ENCODE measurements around the gene PTGIS.

Gene PTGIS

GRCh38 chr20:49484180-49485140, 83.5 kb downstream of the PTGIS start:
- peak; percentile 87 for DNase-seq

DNA sequence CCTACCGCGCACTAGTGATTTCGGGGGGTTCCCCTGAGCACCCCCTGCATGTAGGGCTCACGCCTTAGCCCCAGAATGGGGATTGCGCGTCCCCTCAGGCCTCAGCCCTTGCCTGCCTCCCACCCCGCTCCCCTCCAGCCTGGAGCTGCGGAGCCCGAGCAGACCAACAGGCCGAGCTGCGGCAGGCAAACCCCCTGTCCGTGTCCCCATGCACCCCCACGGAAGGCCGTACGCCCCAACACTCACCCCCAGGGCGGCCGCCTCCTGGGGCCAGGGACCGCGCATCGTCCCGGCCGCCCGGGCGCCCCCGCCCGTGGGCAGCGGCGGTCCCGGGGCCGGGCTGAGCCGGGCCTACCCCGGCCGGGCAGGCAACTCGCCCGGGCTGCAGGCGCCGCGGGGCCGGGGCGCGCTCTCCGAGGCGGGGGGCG, 84.2 kb downstream of the PTGIS start:
- no peak for DNase-seq

GRCh38 chr20:49483018-49483695, 84.8 kb downstream of the PTGIS start:
- DNase-seq: no peak

- DNase-seq: no peak
Observed at GRCh38 chr20:49482621-49483017, 85.3 kb downstream of the PTGIS start, which contains the start of gene KCNB1. Gene KCNB1, minus strand, starts transcription at chr20:49482668. Its CDS starts 188 bp downstream, at chr20:49482480.

- DNase-seq: no peak
Observed at GRCh38 chr20:49482173-49482572, 85.8 kb downstream of the PTGIS start.

- DNase-seq: no peak
Observed at GRCh38 chr20:49481116-49481515, 86.8 kb downstream of the PTGIS start.

GRCh38 chr20:49480236-49480635, 87.7 kb downstream of the PTGIS start:
- DNase-seq: no peak

- no peak for DNase-seq
Observed at GRCh38 chr20:49479785-49480184, 88.2 kb downstream of the PTGIS start.

DNA sequence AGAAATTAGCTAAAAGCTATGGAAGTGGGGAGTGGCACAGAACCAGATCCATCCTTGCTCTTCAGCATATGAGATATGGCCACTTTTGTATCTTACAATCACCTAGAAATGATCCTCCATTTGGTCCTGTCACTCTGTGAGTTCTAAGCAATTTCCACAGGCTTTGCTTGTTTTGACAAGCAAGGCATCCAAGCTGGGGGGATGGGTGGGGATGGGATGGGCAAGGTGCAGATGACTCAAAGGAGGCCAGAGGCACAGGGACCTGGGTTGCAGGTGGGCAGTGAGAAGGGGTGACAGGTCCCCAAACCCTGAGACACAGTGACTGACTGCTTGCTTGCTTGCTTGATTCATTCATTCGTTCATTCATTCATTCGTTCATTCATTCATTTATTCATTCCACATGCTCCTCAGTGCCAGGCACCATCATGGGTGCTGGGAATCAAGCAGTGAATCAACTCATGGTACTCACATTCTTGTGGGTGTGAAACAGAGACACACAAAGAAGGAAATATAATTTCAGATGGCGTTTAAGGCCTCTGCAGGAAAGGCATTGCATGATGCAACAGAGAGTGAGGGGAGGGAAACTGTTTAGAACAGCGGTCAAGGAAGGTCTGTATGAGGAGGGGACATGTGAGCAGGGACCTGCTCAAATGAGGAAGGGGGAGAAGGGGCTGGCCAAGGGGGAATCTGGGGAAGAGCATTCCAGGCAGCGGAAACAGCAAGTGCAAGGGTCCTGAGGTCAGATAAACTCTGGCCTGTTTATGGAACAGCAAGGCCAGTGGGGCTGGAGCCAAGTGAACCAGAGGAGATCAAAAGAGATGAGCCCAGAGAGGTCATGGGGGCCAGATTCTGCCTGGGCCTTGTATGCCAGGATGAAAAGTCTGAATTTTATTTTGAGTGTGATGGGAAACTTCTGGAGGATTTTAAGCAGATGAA, 88.9 kb downstream of the PTGIS start:
- DNase-seq: no peak

- no peak for DNase-seq
Observed at GRCh38 chr20:49478266-49478665, 89.7 kb downstream of the PTGIS start.

DNA sequence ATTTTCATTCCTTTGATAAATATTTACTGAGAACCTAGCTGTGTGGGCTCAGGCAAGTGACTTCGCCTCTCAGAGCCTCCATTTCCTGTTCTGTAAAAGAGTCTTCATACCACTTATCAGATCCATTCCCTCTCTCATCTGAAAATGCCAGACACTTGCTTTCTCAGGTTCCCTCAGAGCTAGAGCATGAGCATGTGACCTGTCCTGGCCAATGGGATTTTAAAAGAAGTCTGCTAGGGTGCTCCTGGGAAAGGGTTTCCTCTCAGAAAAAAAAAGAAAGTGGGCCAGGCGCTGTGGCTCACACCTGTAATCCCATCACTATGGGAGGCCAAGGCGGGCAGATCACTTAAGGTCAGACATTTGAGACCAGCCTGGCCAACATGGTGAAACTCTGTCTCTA, 90.7 kb downstream of the PTGIS start:
- no peak for DNase-seq

GRCh38 chr20:49476016-49476355, 92.0 kb downstream of the PTGIS start:
- no peak for DNase-seq

- DNase-seq: no peak
Observed at GRCh38 chr20:49475292-49476015, 92.5 kb downstream of the PTGIS start.

DNA sequence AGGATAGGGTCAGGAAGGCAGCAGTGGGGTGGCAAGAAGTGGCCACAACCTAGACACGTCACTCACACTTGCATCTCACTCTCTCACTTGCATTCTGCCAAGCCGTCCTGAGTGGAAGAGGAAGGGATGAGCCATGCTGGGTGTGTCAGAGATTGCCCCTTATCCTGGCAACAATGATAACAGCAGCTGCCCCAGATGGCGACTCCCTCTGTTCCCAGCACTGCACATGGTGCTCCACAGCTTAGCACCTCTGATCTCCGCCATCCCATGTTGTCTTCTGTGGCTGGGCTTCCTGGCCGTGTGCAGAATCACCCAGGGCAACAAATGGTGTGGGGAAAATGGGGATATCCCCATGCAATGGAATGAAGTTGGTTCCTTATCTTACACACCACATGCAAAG, 96.5 kb downstream of the PTGIS start:
- no peak for DNase-seq

- DNase-seq: no peak
Observed at GRCh38 chr20:49470922-49471321, 97.0 kb downstream of the PTGIS start.

DNA sequence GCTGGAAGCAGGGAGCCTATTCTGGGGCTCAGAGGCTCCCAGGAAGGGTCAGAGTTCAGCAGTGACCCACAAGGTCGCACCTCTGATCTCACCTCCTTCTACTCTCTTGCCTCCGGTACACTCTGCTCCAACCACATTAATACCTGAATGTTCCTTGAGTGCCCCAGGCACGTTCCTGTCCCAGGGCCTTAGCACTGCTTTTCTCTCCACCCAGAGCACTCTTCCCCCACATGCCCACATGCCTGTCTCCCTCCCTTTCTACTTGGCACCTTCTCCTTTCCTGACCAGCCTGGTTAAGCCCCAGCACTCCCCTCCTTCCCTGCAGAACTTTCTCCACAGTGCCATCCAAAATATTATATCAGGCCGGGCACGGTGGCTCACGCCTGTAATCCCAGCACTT, 98.9 kb downstream of the PTGIS start:
- DNase-seq: no peak

- no peak for DNase-seq
Observed at GRCh38 chr20:49468412-49468811, 99.5 kb downstream of the PTGIS start.

GRCh38 chr20:49466114-49466912, 101.6 kb downstream of the PTGIS start:
- DNase-seq: no peak

DNA sequence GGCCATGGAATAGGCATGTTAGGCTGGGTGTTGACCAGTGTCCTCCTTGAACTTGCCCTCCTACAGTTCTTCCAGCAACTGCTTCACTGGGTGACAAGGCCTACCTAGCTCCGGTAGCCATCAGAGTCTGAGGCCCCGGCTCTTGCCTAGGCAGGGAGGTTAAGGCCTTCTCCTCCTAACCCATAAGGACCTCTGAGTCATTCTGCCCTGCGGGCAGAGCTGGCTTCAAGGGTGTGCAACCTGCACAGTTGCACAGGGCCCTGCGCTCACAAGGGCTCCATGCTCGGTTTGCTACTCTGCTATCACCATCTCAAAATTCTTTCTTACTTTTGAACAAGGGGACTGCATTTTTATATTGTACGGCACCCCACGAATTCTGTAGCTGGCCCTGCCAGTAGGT, 103.4 kb downstream of the PTGIS start:
- no peak for DNase-seq

DNA sequence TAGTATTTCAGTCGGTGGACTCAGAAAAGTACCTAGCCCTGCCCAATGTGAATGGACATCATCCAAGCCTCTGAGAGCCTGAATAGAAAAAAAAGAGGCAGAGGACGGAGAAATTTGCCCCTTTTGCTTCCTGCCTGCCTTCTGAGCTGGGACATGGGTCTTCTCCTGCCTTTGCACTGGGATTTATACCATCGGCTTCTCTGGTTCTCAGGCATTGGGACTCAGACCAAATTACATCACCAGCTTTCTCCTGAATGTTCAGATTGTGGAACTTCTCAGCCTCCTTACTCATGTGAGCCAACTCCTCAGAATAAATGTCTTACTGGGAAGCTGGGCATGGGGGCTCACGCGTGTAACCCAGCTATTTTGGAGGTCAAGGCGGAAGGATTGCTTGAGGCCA, 105.3 kb downstream of the PTGIS start:
- no peak for DNase-seq

- no peak for DNase-seq
Observed at GRCh38 chr20:49461894-49462620, 105.9 kb downstream of the PTGIS start.

All from NCI-H1105 (cell line).